ENCODE data around the gene ACTR8.

Gene ACTR8

DNA sequence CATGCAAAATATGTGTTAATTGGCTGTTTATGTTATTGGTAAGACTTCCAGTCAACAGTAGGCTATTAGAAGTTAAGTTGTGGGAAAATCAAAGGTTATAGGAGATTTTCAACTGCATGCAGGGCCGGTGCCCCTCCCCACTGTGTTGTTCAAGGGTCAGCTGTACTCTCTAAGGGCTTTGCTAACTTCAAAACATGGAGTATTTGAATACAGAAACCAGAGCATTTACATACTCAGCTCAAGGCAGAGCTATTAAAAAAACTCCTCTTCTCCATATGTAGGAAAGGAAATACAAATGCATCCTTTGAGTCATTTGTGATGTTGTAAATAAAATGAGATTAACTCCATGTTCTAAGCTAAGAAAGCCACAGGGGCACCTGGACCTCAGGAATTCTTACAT is 18.8 kb downstream of the ACTR8 start:
- no peak for DNase-seq

DNA sequence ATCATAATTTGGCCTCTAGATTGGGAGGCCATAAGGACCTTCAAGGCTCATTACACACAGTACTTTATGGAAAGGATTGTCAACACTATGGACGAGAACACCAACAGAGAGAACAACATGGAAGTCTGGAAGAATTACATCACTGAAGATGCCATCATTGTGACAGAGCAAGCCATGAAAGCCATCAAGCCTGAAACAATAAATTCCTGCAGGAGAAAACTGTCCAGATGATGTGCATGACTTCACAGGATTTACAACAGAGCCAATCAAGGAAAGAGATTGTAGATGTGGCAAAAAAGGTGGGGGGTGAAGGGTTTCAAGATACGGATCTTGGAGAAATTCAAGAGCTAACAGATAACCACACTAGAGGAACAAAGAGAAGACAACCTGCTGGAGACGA is 19.7 kb downstream of the ACTR8 start:
- DNase-seq: no peak

DNA sequence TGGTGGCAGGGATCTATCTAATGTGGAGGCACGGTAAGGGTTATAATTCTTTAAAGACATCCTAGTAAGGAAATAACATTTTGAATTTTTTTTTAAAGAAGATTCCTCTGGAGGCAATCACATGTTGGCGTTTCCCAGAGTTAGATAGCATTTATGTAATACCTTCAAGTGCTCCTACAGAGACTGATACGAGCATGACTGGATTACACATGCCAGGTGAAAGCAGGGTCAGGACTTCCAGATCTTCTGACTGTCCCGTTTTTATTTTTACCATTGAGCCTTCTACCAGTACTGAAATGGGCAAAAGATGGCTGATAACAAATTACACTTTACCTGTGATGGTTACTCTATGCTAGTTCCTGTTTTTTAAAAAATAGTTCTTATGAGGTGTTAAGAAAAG is 21.8 kb downstream of the ACTR8 start:
- no peak for DNase-seq

- no peak for DNase-seq
Observed at GRCh38 chr3:53859178-53859577, 22.8 kb downstream of the ACTR8 start.

DNA sequence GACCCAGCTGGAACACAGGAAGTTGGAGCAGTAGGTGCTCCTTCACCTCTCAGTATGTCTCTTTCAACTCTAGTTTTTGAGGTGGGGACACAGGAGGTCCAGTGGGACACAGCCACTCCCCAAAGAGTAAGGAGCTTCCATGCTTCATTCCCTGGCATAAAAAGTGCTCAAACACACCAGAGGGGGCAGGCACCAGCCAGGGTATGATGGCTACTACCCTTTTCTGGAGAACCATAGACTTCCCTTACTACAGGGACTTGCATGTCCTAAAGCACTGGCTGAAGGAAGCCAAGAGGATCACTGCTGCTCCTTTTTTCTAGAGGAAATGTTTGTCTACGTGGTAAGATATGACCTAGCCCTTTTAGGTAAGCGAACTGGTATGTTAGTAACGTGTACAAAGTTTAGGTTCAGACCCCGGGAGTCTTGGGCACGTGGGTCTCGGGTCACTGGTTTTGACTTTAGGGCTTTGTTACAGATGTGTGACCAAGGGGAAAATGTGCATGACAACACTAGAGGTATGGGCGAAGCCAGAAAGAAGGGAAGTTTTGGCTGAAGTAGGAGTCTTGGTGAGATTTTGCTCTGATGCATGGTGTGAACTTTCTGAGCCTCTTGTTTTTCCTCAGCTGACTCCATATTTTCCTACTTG is 23.7 kb downstream of the ACTR8 start:
- DNase-seq: no peak

DNA sequence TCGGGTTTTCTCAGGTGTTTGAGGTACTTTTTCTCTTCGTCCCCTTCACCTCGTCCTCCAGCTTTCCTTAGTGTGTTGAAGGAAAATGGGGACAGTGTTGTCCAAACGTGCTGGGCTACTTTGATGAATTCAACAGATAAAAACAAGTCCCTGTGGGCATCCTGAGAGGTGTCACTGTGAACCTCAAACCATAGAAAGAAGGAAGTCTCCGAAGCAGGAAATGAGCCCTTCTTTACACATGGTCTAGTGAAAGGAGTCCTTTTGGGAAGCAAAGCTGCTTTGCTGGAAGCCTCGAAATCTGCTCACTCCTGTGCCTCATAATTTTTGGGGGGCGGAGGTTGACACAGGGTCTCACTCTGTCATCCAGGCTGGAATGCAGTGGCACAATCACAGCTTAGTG is 25.0 kb downstream of the ACTR8 start:
- no peak for DNase-seq

DNA sequence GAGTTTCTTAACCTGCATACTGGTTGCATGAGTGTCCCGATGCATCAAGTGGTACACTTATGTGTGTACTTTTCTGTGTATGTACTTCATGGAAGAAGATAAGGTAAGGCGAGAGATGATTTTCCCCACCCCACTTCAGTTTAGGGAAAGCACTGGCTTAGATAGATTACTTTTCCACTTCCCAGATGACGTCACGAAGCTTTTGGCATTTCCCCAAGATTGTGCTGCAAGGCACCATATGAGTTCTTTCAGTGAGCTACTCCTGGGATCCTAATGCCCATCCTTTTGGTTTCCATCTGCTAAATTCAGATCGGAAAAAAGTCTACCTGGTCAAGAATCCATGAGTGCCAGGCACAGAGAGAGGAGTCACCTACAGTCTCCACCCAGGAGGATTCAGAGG is 31.1 kb downstream of the ACTR8 start:
- DNase-seq: no peak

- DNase-seq: no peak
Observed at GRCh38 chr3:53849916-53850315, 32.0 kb downstream of the ACTR8 start.

DNA sequence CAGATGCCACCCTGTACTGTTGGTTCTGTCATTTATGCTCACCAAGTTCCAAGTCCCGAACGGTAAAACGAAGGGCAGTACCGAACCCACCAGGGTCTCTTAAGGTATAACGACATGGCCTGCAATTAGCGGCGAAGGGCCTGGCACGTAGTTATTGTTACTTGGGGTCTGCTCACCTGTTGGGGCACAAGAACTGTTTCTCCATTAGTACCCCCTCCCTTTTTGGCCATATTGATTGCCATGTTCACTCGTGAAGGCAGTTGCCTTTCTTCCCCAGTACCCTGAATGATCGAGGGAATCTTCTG is 35.1 kb downstream of the ACTR8 start:
- no peak for DNase-seq

DNA sequence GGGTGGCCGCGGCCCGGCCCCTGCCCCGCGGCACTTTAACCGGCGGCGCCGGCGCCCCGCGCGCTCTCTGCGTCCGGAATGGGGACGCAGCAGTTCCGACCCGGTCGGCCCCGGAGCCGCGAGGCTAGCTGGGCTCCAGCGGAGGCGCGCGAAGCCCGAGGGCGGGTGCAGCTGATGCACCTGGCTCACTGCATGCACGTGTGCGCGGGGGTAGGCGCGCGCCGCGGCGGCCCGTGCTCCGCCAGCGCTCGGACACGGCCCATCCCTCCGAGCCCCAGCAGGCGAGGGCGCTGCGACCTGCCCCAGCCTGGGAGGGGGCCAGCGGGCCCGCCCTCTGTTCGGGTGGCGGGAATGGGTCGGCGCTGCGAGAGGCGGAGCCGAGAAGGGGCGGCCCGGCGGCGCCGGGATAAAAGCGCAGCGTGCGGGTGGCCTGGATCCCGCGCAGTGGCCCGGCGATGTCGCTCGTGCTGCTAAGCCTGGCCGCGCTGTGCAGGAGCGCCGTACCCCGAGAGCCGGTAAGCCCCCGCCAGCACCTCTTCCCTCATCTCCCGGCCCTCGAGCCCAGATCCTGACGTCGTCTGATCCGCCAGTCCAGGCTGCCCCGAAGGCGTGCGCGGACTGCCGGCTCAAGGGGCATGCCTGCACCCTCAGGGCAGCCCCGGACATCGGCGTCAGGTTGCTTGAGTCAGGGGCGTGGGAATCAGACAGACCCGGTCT is 35.7 kb downstream of the ACTR8 start, which contains the start of the genes CHDH and IL17RB:
TSS of gene CHDH (minus strand) at position 286 of the 717 bp plus-strand sequence. CDS start 22,411 bp downstream, outside the sequence.
TSS of gene IL17RB (plus strand) at position 435 of the 717 bp plus-strand sequence. CDS start at position 456, 21 bp downstream.
- DNase-seq: no peak

GRCh38 chr3:53845881-53846133 is 36.1 kb downstream of the ACTR8 start:
- DNase-seq: no peak

- DNase-seq: no peak
Observed at GRCh38 chr3:53845103-53845880, 36.7 kb downstream of the ACTR8 start.

- no peak for DNase-seq
Observed at GRCh38 chr3:53844262-53845102, 37.5 kb downstream of the ACTR8 start.

DNA sequence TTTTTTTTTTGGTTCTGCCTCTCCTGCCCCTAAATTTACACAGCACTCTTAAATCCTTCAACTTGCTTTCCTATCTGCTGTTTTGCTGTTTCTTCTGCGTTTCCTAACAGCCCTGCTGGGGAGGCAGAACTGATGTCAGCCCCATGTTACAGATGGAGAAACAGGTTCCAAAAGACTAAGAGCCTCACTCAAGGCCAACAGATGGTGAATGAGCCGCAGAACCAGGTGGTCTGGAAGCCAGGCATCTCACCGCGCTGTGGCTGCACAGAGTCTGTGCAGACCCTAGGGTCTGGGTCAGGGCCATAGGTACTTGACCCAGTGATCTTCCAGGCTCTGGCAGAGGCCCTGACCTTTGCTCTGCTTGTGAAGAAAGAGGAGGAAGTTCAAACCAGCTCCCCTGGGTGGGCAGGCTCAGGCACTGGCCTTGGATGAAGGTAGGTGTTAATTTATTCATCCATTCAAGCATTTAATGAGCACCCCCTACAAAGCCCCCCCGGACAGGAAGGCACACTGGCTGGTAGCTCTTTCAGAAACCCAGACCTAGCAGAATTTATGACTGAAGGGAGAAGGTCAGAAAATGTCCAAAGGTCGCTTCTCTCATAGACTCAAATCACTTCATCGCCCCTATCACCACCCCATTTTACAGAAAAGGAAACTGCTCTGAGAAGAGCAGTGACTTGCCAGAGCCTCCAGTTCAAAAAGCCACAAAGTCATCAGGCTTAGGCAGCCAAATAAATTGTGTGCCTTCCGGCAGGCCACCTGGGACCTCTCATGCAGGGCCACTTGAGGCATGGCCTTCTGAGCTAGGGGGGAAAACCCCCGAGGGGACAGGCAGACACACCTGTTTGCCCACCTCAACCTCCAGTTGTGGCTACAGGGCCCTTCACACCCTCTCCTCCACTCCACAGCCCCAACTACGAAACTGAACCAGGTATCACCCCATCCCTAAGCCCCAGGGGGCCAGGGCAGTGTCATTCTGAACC is 38.5 kb downstream of the ACTR8 start:
- no peak for DNase-seq

DNA sequence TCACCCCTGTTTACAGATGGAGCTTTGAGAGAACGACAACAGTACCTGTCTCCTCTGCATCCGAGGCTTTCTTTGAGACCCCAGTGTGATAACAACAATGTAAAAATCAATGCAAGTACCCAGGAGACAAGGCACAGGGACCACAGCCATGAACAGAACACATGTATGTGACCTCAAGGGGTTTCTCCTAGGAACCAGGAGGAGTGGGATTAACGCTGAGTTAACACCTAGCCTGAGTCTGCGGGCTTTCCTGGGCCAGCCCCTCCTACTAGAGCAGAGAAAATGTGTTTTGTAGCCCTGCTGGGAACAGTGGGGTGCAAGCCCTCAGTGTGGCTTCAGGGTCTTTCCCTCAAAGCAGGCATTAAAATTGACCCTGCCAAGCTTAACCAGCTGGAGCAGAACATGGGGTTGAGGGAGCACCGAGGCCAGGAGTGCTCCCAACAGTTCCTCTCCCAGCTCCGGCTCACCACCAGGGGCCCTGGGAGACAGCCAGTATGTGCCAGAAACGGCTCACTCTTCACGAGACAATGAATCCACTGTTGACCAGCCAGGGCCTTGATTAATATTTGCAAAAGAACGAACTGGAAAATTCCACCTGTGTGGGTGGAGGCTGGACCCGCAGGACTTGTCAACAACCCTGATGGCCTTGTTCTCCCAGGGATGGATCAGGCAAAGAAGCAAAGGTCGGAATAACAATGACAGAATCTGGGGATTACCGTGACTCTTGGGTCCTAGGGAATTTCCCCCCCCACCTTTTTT is 39.3 kb downstream of the ACTR8 start:
- DNase-seq: no peak

GRCh38 chr3:53841296-53841695 is 40.7 kb downstream of the ACTR8 start:
- no peak for DNase-seq

- no peak for DNase-seq
Observed at GRCh38 chr3:53837331-53837730, 44.6 kb downstream of the ACTR8 start.

DNA sequence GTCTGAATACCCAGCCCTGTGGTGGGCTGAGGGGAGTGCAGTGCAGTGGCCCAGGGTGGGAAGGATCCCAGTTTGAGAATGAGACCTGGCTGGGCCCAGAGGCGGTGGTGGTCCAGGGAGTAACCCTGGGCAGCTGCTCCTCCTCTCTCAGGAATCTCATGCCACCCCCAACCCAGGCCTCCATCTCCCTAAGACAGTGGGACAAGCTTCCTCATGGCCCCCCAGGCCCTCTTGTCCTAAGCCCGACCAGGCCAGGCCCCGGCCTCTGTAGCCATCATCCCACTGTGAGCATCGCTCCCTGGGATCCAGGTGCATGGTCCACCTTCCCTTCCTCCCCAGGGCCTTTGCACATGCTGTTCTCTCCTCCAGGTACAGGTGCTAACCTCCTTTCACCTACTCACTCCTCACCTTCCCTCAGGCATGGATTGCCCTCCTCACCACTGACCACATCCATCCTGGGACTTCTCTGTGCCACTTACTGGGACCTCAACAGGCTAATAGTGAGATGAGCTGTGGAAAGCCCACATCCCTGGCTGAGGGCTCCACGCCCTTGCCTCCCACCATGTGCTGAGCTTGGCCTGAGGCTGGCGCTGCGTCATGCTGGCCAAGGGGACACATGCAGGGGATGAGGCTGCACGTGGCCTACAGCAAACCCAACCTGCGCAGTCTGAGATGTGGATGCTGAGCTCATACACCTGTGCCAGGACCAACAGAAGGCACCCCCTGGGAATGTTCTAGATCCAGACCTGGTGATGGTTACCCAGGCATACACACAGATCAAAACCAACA is 45.7 kb downstream of the ACTR8 start:
- no peak for DNase-seq

- DNase-seq: no peak
Observed at GRCh38 chr3:53835257-53835656, 46.7 kb downstream of the ACTR8 start.

DNA sequence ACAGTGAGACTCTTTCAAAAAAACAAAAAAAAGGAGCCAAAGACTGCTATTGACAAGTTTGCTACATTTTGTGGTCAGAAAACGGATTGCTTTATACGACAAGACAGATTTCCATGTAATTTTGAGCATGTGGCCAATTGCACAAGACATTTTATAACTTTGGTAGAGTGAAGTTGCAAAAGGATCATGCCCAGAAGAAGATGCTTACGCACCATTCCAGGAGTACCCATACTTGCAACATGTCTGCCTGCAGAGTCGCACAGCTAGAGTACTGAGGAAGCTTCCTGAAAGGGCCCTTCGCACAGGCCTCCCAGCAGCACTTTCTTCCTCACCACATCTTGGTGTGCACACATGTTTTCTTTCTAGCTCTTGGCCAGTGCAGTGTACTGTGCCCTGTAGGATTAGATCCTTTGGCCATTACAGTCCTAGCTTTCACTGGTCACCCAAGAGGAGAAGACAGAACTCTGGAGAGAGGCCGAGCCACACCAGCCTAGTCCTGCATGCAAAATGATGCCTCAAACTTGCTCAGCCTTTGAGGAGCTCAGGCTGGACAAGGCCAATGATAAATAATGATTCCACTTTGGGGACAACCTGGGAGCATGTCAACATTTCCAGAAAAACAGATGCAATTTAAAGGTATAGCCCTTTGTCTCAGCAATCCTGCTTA is 47.4 kb downstream of the ACTR8 start:
- DNase-seq: no peak

Measured in CD4-positive, alpha-beta T cell treated with Interleukin-6 for 4 hours (primary cell).